K562 (cell line): ENCODE measurements around the gene PCYT1A. TPM values are rescaled to one million over a fixed set of nuclear protein-coding genes. Genes with fewer than 3 reads are reported as not detected.

Experiments used
- CTBP1 ChIP-seq: fragments of 450-650 bp; IDR thresholded peaks from 2 replicates; pipeline ENCODE4 v1.6.1; 2016; ENCODE audit warnings: borderline replicate concordance
- E2F5 ChIP-seq: sonication (generic); formaldehyde crosslinking; IDR thresholded peaks from 2 replicates; pipeline ENCODE4 v1.8.0; 2022; ENCODE audit warnings: mild to moderate bottlenecking, missing genetic modification reagents
- E2F8 ChIP-seq: fragments of 450-650 bp; IDR thresholded peaks from 2 replicates; pipeline ENCODE4 v1.7.1; 2018; ENCODE audit warnings: mild to moderate bottlenecking, low read depth; ENCODE audit not compliant: partially characterized antibody
- FIP1L1 ChIP-seq: fragments of 200-400 bp; formaldehyde crosslinking; IDR thresholded peaks from 2 replicates; pipeline ENCODE4 v1.6.1; 2018; ENCODE audit warnings: mild to moderate bottlenecking, low read depth, low read length; ENCODE audit not compliant: poor library complexity, severe bottlenecking
- ID3 ChIP-seq, 2 experiments: fragments of 250-450 bp in 1 of 2; fragments of 450-650 bp in 1 of 2; sonication (Bioruptor Pico) in 1 of 2; IDR thresholded peaks; 2 replicates each; pipeline versions ENCODE4 v1.6.1 to v1.8.0; 2016 to 2021; ENCODE audit warnings: mild to moderate bottlenecking in 2 of 2, moderate library complexity in 2 of 2, missing compliant biosample characterization in 1 of 2, missing genetic modification characterization in 1 of 2
- KDM4B ChIP-seq, 2 experiments: fragments of 450-650 bp in 1 of 2; sonication (generic) in 1 of 2; IDR thresholded peaks; 2 replicates each; pipeline ENCODE4 v1.6.1; 2016 to 2017; ENCODE audit warnings: borderline replicate concordance in 2 of 2, antibody characterized with exemption in 1 of 2, low read depth in 1 of 2, mild to moderate bottlenecking in 1 of 2
- L3MBTL2 ChIP-seq: fragments of 450-650 bp; IDR thresholded peaks from 2 replicates; pipeline ENCODE4 v1.6.1; 2016; ENCODE audit warnings: mild to moderate bottlenecking, moderate library complexity
- PREB ChIP-seq: sonication (generic); formaldehyde crosslinking; IDR thresholded peaks from 2 replicates; pipeline ENCODE4 v1.8.1; 2023; ENCODE audit warnings: mild to moderate bottlenecking, missing genetic modification reagents
- RB1 ChIP-seq: fragments of 450-650 bp; IDR thresholded peaks from 2 replicates; pipeline ENCODE4 v1.6.1; 2017; ENCODE audit warnings: low read depth, mild to moderate bottlenecking
- STAG1 ChIP-seq: sonication (generic); formaldehyde crosslinking; IDR thresholded peaks from 2 replicates; pipeline ENCODE4 v1.5.0; 2020; ENCODE audit warnings: missing genetic modification reagents, borderline replicate concordance
- ZNF175 ChIP-seq: fragments of 200-800 bp; sonication (Bioruptor generic); IDR thresholded peaks from 2 replicates; pipeline ENCODE4 v1.6.1; 2016; ENCODE audit warnings: low read depth, mild to moderate bottlenecking, missing genetic modification characterization, missing compliant biosample characterization
- polyA plus RNA-seq, 8 experiments: library from polyadenylated mRNA; depleted of rRNA in 4 of 8; stranded (reverse) in 5 of 8; unstranded in 3 of 8; fragments of >200 nt; fragmentation: Nextera tagmentation in 2 of 8; fragmentation: Illumina TruSeq in 1 of 8; extraction: Ambion mirVana in 2 of 8; extraction: Trizol in 1 of 8; gene quantifications; 2 replicates each; pipeline versions ENCODE4 v1.2.1 to v1.2.3, GENCODE V29; 2011 to 2014; ENCODE audit warnings: inconsistent platforms in 1 of 8, missing spikeins in 1 of 8
- total RNA-seq, 7 experiments: library from RNA; depleted of rRNA in 6 of 7; stranded (reverse); fragments of >200 nt in 6 of 7; fragmentation: Illumina TruSeq in 2 of 7; extraction: Trizol in 2 of 7; gene quantifications; 2 replicates each; pipeline versions ENCODE4 v1.2.1 to v1.2.3, GENCODE V29; 2011 to 2021; ENCODE audit warnings: low replicate concordance in 1 of 7

Gene PCYT1A
- total and polyA plus RNA-seq, 9 of the 15 experiments (the other 6 are each of a cell fraction or from before 2014, with no cell fraction given): 13.4 to 62.8 (median 49.4) TPM

GRCh38 chr3:196207159-196207832 is 80.2 kb downstream of the PCYT1A start (continued):
- TF ChIP-seq E2F8 (peak; percentile 40), L3MBTL2 (peak; percentile 71), RB1 (peak; percentile 89), CTBP1 (0 out of 2 replicates have a peak, but pooled peaks have one; percentile 26), FIP1L1 (no peak), STAG1 (CRISPR knock-in tag) (peak; percentile 43; the same call in 1 of the 2 replicates), ID3 (CRISPR knock-in tag; IDR thresholded peaks at IDR 0.05) (no peak), ID3 (tag; IDR thresholded peaks at IDR 0.05) (peak; percentile 49; the same call in 1 of the 2 replicates), ZNF175 (CRISPR knock-in tag) (no peak), KDM4B (IDR thresholded peaks at IDR 0.05; ENCODE audit: borderline replicate concordance in 2 of 2, low read depth in 1 of 2) (no peak), E2F5 (CRISPR knock-in tag) (0 out of 2 replicates have a peak, but pooled peaks have one; percentile 34), PREB (no peak)
